Adipocyte (in vitro differentiated cells): ENCODE data around the gene USP33.
A peak's percentile ranks its signal among the peaks of the same experiment; 100 is the strongest.
"Not testable (repeated sequence)": the region's sequence is repeated elsewhere in the genome, so short reads cannot be mapped to it uniquely, and the experiment has no call there.

Source experiments
- DNase-seq: peaks from one replicate; pipeline ENCODE4 v3.0.0-alpha.2; 2015; ENCODE audit warnings: low read depth
- H3K27me3 ChIP-seq: replicated peaks from 2 replicates; pipeline ENCODE4 v1.7.0; 2013; ENCODE audit warnings: mild to moderate bottlenecking, low read length, moderate library complexity; ENCODE audit not compliant: control insufficient read depth, insufficient read depth
- H3K36me3 ChIP-seq: 2 replicates; pipeline ENCODE4 v1.7.0; 2013; ENCODE audit warnings: low read length, mild to moderate bottlenecking, moderate library complexity; ENCODE audit not compliant: control insufficient read depth, insufficient read depth, severe bottlenecking
- H3K4me1 ChIP-seq: 2 replicates; pipeline ENCODE4 v1.7.0; 2013; ENCODE audit warnings: mild to moderate bottlenecking, low read length, moderate library complexity; ENCODE audit not compliant: control insufficient read depth, insufficient read depth
- H3K4me3 ChIP-seq: 2 replicates; pipeline ENCODE4 v1.7.0; 2013; ENCODE audit warnings: mild to moderate bottlenecking, low read length, moderate library complexity
- H3K9ac ChIP-seq: 2 replicates; pipeline ENCODE4 v1.7.0; 2013; ENCODE audit warnings: mild to moderate bottlenecking, low read length, moderate library complexity
- H3K9me3 ChIP-seq: 2 replicates; pipeline ENCODE4 v1.7.0; 2013; ENCODE audit warnings: mild to moderate bottlenecking, low read length, moderate library complexity; ENCODE audit not compliant: control insufficient read depth

The USP33 gene

GRCh38 chr1:77732090-77732489 lies 27.6 kb downstream of the USP33 start:
- Histone ChIP-seq H3K9me3 (no peaks in the 10 kb centered on the region), H3K4me3 (no peak overlapping the region), H3K9ac (no peak overlapping the region), H3K27me3 (no peaks in the 10 kb centered on the region), H3K36me3 (peaks cover 95% of the 10 kb centered on the region), H3K4me1 (peaks cover 4% of the 10 kb centered on the region)
- DNase-seq: no peak

GRCh38 chr1:77725706-77726105 lies 33.9 kb downstream of the USP33 start:
- no peak overlapping the region for H3K4me3 ChIP-seq
- H3K27me3 ChIP-seq: no peaks in the 10 kb centered on the region
- peaks cover 100% of the 10 kb centered on the region for H3K36me3 ChIP-seq
- peaks cover 4% of the 10 kb centered on the region for H3K4me1 ChIP-seq
- no peak overlapping the region for H3K9ac ChIP-seq
- DNase-seq: no peak
- no peaks in the 10 kb centered on the region for H3K9me3 ChIP-seq

DNA sequence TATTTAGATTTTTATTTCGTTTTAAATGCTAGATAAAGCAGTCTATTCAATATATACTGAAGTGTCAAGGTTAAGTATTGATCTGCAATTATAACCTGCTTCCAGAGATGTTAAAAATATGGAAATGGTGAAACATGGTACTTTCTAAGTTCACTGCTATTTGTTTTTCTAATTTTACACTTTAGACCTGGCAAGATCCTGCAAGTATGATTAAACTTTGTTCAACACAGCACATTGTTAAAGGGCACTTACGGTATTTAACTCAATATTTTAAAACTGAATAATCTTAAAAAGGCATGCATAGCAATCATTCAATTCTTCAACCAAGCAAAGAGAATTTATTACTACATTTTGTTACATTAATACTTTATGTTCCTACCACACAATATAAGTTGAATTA lies 41.5 kb downstream of the USP33 start:
- Histone ChIP-seq H3K4me3 (no peak overlapping the region), H3K9ac (no peak overlapping the region), H3K36me3 (peaks cover 94% of the 10 kb centered on the region), H3K9me3 (no peaks in the 10 kb centered on the region), H3K4me1 (peaks cover 5% of the 10 kb centered on the region), H3K27me3 (no peaks in the 10 kb centered on the region)
- no peak for DNase-seq

DNA sequence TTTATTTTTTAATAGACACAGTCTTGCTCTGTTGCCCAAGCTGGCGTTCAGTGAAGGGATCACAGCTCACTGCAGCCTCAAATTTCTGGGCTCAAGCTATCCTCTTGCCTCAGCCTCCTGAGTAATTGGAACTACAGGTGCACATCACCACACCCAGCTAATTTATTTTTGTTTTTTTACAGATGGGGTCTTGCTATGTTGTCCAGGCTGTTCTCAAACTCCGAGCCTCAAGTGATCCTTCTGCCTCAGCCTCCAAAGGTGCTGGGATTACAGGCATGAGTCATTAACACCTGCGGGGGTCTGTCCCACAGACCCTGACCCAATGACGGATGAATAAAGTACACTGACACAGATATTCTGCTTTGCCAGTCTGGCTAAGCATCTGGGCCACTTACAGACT lies 43.6 kb downstream of the USP33 start:
- Histone ChIP-seq H3K27me3 (no peaks in the 10 kb centered on the region), H3K36me3 (peaks cover 94% of the 10 kb centered on the region), H3K9ac (no peak overlapping the region), H3K9me3 (no peaks in the 10 kb centered on the region), H3K4me1 (peaks cover 5% of the 10 kb centered on the region), H3K4me3 (no peak overlapping the region)
- no peak for DNase-seq

DNA sequence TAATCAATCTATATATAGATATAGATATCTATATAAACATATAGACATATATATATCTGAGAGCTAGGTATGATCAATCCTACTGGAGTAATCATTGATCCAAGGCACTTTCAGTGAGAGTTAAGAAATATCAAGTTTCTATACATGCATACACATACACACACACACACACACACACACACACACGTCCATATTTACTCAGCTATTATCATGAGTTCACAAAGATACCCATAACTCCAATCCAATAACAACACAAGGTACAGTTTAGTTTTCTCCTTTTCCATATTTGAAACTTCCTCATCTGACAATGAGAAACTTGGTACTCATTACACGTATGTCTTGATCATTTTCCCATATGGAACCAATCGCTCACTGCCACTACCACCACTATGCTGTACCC lies 49.9 kb downstream of the USP33 start:
- Histone ChIP-seq H3K9me3 (no peaks in the 10 kb centered on the region), H3K36me3 (peaks cover 92% of the 10 kb centered on the region)

GRCh38 chr1:77706321-77706720 lies 53.3 kb downstream of the USP33 start:
- Histone ChIP-seq H3K4me3 (no peak overlapping the region), H3K9me3 (no peaks in the 10 kb centered on the region), H3K9ac (no peak overlapping the region), H3K27me3 (no peaks in the 10 kb centered on the region), H3K4me1 (no peaks in the 10 kb centered on the region), H3K36me3 (peaks cover 74% of the 10 kb centered on the region)
- no peak for DNase-seq

More for the DNA sequence above, 49.9 kb downstream of the USP33 start:
- DNase-seq: no peak
- Histone ChIP-seq H3K4me1 (no peaks in the 10 kb centered on the region), H3K4me3 (no peak overlapping the region), H3K27me3 (no peaks in the 10 kb centered on the region), H3K9ac (no peak overlapping the region)

GRCh38 chr1:77704736-77705135 lies 54.9 kb downstream of the USP33 start:
- DNase-seq: no peak
- Histone ChIP-seq H3K4me3 (no peak overlapping the region), H3K9ac (no peak overlapping the region), H3K36me3 (peaks cover 74% of the 10 kb centered on the region), H3K4me1 (no peaks in the 10 kb centered on the region), H3K9me3 (no peaks in the 10 kb centered on the region), H3K27me3 (no peaks in the 10 kb centered on the region)

DNA sequence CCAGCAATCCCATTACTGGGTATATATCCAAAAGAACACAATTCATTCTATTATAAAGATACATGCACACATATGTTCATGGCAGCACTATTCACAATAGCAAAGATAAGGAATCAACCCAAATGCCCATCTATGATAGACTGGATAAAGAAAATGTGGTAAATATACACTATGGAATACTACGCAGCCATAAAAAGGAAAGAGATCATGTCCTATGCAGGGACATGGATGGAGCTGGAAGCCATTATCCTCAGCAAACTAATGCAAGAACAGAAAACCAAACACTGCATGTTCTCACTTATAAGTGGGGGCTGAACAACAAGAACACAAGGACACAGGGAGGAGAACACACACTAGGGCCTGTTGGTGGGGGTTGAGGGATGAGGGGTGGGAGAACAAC lies 60.0 kb downstream of the USP33 start:
- not testable (repeated sequence) for H3K4me3 ChIP-seq, H3K9me3 ChIP-seq, DNase-seq, H3K4me1 ChIP-seq, H3K27me3 ChIP-seq, H3K9ac ChIP-seq
- H3K36me3 ChIP-seq: peaks cover 75% of the 10 kb centered on the region

DNA sequence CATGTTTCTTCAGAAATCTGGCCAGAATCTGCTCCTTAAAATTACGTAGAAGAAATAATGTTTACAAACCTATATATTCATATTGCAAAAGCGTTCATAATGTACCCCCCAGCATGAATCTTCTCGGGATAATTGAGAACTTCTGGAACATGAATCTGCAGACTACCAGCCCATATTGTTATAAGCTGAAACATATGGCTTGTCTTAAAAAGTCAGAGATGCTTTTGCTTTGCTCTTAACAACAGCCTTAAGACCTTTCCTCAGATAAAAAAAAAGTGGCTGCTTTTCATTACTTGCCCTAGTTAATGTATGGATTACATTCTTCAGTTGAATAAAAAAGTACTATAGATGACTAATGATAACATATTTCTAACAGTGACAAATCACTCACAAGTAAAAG lies 62.2 kb downstream of the USP33 start:
- H3K9ac ChIP-seq: no peak overlapping the region
- H3K9me3 ChIP-seq: no peaks in the 10 kb centered on the region
- H3K27me3 ChIP-seq: no peaks in the 10 kb centered on the region
- DNase-seq: no peak
- H3K4me3 ChIP-seq: no peak overlapping the region
- peaks cover 81% of the 10 kb centered on the region for H3K36me3 ChIP-seq
- no peaks in the 10 kb centered on the region for H3K4me1 ChIP-seq

GRCh38 chr1:77688939-77689338 lies 70.7 kb downstream of the USP33 start:
- no peak overlapping the region for H3K9ac ChIP-seq

GRCh38 chr1:77687519-77687906 lies 72.1 kb downstream of the USP33 start:
- Histone ChIP-seq H3K27me3 (no peaks in the 10 kb centered on the region), H3K9me3 (no peaks in the 10 kb centered on the region), H3K4me1 (peaks cover 25% of the 10 kb centered on the region), H3K36me3 (peaks cover 42% of the 10 kb centered on the region), H3K4me3 (no peak overlapping the region), H3K9ac (no peak overlapping the region)
- DNase-seq: peak; percentile 30

More at GRCh38 chr1:77688939-77689338, 70.7 kb downstream of the USP33 start:
- peaks cover 55% of the 10 kb centered on the region for H3K36me3 ChIP-seq
- H3K4me3 ChIP-seq: no peak overlapping the region
- H3K4me1 ChIP-seq: peaks cover 21% of the 10 kb centered on the region
- DNase-seq: no peak
- H3K9me3 ChIP-seq: no peaks in the 10 kb centered on the region
- H3K27me3 ChIP-seq: no peaks in the 10 kb centered on the region

GRCh38 chr1:77686796-77687518 lies 72.7 kb downstream of the USP33 start:
- no peak for DNase-seq
- peaks cover 25% of the 10 kb centered on the region for H3K4me1 ChIP-seq
- no peaks in the 10 kb centered on the region for H3K9me3 ChIP-seq
- no peak overlapping the region for H3K9ac ChIP-seq
- peaks cover 36% of the 10 kb centered on the region for H3K36me3 ChIP-seq
- H3K4me3 ChIP-seq: no peak overlapping the region
- H3K27me3 ChIP-seq: no peaks in the 10 kb centered on the region
